Activated CD4-positive, alpha-beta memory T cell treated with anti-CD3 and anti-CD28 coated beads, Interleukin-2, amount 10 ng/mL, durations not matched to agents 7 days and 5 days (primary cell): Measurements from ENCODE around the gene CFD. TPM values are rescaled to one million over a fixed set of nuclear protein-coding genes. Genes with fewer than 3 reads are reported as not detected.
"Not testable (repeated sequence)": the region's sequence is repeated elsewhere in the genome, so short reads cannot be mapped to it uniquely, and the experiment has no call there.

Experiments used
- CTCF ChIA-PET: fragments of 350-600 bp; sonication (Branson Sonifier 250); formaldehyde crosslinking; loops from one replicate; lab custom pipeline; 2021; ENCODE audit warnings: antibody characterized with exemption, inconsistent platforms; lab: Charles Lee
- POLR2A ChIA-PET: fragments of 350-600 bp; sonication (Branson Sonifier 250); formaldehyde crosslinking; loops from one replicate; lab custom pipeline; 2021; ENCODE audit warnings: antibody characterized with exemption; lab: Charles Lee
- DNase-seq: peaks from one replicate; pipeline ENCODE4 v3.0.0-alpha.2; 2020
- H3K27ac Mint-ChIP-seq: one replicate; pipeline ENCODE4 v1.8.0; 2021; ENCODE audit warnings: mild to moderate bottlenecking, mixed read lengths
- H3K27me3 Mint-ChIP-seq: one replicate; pipeline ENCODE4 v1.8.0; 2021; ENCODE audit warnings: mixed read lengths
- H3K36me3 Mint-ChIP-seq: one replicate; pipeline ENCODE4 v1.8.0; 2021; ENCODE audit warnings: low read depth, mixed read lengths
- H3K4me1 Mint-ChIP-seq: one replicate; pipeline ENCODE4 v1.8.0; 2021; ENCODE audit warnings: mixed read lengths
- H3K4me3 Mint-ChIP-seq: one replicate; pipeline ENCODE4 v1.8.0; 2021; ENCODE audit warnings: mild to moderate bottlenecking, mixed read lengths
- H3K9me3 Mint-ChIP-seq: one replicate; pipeline ENCODE4 v1.8.0; 2021; ENCODE audit warnings: mixed read lengths
- total RNA-seq, 2 experiments: library from RNA; stranded (reverse); gene quantifications; one replicate each; pipeline ENCODE4 v1.2.3, GENCODE V29; 2021

The CFD gene
- total RNA-seq, 2 experiments from 2014 or later = 0.78 to 1.6 TPM

DNA sequence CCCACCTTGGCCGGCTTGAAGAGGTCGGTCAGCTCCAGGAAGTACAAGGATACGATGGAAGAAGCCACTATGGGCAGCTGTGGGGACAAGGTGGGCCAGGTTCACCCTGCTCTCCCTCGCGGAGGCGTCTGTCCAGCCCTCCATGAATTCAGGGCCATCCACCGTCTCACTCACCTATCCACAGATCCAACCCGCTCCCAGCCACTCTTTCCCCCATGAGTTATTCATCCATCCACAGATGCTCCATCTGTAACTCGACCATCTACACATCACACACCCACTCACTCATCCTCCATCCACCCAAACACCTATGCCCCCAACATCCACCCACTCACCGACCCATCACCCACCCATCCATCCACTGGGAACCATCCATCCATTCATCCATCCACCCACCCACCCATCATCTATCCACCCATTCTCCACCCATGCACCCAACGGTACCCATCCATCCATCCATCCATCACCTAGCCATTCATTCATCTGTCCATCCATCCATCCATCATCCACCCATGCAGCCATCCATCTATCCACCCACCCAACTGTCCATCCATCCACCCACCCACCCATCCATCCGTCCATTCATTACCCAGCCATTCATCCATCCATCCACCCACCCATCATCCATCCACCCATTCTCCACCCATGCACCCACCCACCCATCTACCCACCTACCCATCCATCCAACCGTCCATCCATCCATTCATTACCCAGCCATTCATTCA is 43.5 kb upstream of the CFD start:
- Mint-ChIP-seq H3K4me3 (no peak overlapping the region), H3K36me3 (peaks cover 33% of the 10 kb centered on the region), H3K9me3 (no peaks in the 10 kb centered on the region), H3K27ac (no peak overlapping the region), H3K4me1 (no peaks in the 10 kb centered on the region), H3K27me3 (peaks cover 8% of the 10 kb centered on the region)
- POLR2A ChIA-PET = interaction anchor here (0.9 to 2.6 kb wide), 3 partner anchors 13 to 19 kb away, joined by 3 to 9 read pairs (median 5); no protein-coding TSS in a partner anchor
- CTCF ChIA-PET = no interaction called here
- no peak for DNase-seq

DNA sequence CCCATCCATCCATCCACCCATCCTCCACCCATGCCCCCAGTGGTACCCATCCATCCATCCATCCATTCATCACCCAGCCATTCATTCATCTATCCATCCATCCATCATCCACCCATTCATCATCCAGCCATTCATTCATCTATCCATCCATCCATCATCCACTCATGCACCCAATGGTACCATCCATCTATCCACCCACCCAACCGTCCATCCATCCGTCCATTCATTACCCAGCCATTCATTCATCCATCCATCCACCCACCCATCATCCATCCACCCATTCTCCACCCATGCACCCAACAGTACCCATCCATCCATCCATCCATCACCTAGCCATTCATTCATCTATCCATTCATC is 43.0 kb upstream of the CFD start:
- Mint-ChIP-seq H3K27me3 (peaks cover 10% of the 10 kb centered on the region), H3K36me3 (peaks cover 30% of the 10 kb centered on the region), H3K4me1 (no peaks in the 10 kb centered on the region), H3K27ac (no peak overlapping the region), H3K9me3 (no peaks in the 10 kb centered on the region), H3K4me3 (no peak overlapping the region)
- ChIA-PET POLR2A (no interaction called here), CTCF (no interaction called here)
- DNase-seq = no peak

DNA sequence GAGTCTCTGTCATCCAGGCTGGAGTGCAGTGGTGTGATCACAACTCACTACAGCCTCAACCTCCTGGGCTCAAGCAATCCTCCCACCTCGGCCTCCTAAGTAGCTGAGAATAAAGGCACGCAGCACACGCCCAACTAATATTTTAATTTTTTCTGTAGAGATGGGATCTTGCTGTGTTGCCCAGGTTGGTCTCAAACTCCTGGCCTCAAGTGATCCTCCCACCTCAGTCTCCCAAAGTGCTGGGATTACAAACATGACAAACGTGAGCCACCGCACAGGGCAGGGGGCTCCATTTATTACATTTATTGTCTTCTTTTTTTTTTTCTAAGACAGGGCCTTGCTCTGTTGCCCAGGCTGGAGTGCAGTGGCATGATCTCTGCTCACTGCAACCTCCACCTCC is 39.3 kb upstream of the CFD start:
- Mint-ChIP-seq H3K27me3 (peaks cover 24% of the 10 kb centered on the region), H3K36me3 (peaks cover 10% of the 10 kb centered on the region)
- CTCF ChIA-PET, H3K4me3 Mint-ChIP-seq, H3K27ac Mint-ChIP-seq, DNase-seq, H3K9me3 Mint-ChIP-seq, H3K4me1 Mint-ChIP-seq: not testable (repeated sequence)
- POLR2A ChIA-PET = interaction anchor here (1.3 kb wide), 1 partner anchor 17 kb away, joined by 4 read pairs; no protein-coding TSS in a partner anchor

DNA sequence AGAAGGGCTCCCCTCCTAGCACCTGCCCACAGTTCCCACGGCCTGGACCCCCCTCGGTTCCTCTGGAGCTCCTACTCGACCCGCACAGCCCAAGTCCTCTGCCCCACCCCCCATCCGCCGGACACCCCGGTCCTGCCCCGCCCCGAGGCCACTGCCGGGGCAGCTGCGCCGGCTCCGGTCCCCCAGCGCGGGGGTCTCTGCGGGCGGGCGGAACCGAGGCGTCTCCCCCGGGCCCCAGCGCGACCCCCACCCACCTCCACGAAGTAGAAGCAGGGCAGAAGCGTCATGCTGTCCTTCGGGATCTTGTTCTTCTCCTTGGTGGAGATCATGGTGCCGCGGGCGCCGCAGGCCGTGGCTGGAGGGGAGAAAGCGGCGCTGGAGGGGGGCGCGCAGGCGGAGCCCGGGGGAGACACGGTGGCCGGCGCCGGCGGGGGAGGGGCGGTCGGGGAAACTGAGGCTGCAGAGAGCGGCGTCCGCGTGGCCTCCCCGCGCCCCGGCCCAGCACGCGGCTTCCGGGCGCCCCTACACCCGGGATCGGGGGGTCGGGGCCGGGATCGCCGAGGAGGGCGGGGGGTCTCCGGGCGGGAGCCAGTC is 38.1 kb upstream of the CFD start:
- Mint-ChIP-seq H3K4me1 (no peaks in the 10 kb centered on the region), H3K36me3 (peaks cover 4% of the 10 kb centered on the region)

DNA sequence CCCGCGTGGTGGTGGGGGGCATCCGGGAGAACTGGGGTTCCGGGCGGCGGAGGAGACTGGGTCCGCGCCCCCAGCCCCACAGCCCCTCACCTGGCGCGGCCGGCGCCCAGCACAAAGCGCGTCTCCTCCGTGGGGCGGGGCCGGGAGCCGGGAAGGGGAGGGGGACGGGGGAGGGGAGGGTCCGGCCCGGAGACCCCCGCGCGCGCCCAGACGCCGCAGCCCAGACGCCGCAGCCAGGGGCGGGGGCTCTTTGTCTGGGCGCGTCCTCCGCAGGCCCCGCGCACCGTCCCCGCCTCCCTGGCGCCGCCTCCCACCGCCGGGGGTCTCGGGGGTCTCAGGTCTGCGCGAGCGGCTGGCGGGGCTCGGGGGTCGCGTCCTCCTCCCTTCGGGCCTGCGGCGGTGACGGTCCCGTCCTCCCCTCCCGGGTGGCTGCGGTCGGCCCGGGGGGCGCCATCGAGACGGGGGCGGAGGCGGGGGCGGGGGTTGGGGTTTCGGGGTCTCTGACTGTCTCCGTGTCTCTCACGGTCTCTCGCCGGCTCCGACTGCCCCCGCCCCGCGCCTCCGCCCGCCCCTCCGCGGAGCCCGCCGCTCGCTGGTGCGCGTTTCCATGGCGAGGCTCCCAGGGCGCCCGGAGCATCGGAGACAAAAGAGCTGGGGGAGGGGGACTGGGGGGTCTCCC is 37.5 kb upstream of the CFD start, which contains the start of gene PLPPR3:
Gene PLPPR3, minus strand, starts transcription at position 131 of the 679 bp plus-strand sequence. CDS start 396 bp downstream, outside the sequence.
- Mint-ChIP-seq H3K36me3 (no peaks in the 10 kb centered on the region), H3K4me3 (no peak within 1 kb of the TSS), H3K4me1 (no peaks in the 10 kb centered on the region), H3K27ac (no peak within 1 kb of the TSS), H3K27me3 (peaks cover 24% of the 10 kb centered on the region), H3K9me3 (no peaks in the 10 kb centered on the region)
- DNase-seq = no peak
- CTCF ChIA-PET = no interaction called here
- POLR2A ChIA-PET = no interaction called here

More for the DNA sequence above, 38.1 kb upstream of the CFD start:
- ChIA-PET CTCF (no interaction called here), POLR2A (no interaction called here)
- H3K27me3 Mint-ChIP-seq = peaks cover 24% of the 10 kb centered on the region
- H3K9me3 Mint-ChIP-seq = no peaks in the 10 kb centered on the region
- no peak for DNase-seq
- H3K27ac Mint-ChIP-seq = no peak overlapping the region
- H3K4me3 Mint-ChIP-seq = no peak overlapping the region

DNA sequence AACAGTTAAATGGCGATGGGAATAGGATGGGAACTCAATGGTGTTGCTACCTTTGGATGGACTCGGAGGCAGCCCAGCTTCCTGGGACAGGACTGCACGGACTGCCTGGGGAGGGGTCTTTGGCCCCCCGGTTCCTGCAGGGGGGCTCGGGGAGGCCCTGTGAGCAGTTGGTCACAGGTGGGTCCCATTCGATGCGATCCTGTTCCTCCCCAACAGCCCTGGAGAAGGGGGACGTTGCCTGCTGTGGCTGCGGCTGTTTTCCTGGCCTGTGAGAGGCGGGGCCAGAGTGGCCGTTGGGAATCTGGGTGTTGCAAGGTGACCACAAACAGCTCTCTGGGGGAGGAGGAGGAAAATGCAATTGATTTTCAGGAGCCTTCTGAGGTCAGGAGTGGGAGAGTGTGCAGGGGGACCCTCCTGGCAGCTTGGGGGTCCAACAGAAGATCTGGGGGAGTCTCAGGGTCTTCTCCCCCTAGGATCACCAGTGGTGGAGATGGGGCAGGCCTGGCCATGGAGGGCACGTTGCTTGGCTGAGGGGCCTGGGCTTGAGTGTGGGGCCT is 35.8 kb upstream of the CFD start:
- H3K36me3 Mint-ChIP-seq = no peaks in the 10 kb centered on the region
- peaks cover 24% of the 10 kb centered on the region for H3K27me3 Mint-ChIP-seq
- ChIA-PET CTCF (no interaction called here), POLR2A (no interaction called here)
- H3K4me1 Mint-ChIP-seq = no peaks in the 10 kb centered on the region
- H3K9me3 Mint-ChIP-seq = no peaks in the 10 kb centered on the region
- no peak overlapping the region for H3K27ac Mint-ChIP-seq
- H3K4me3 Mint-ChIP-seq = no peak overlapping the region
- no peak for DNase-seq

DNA sequence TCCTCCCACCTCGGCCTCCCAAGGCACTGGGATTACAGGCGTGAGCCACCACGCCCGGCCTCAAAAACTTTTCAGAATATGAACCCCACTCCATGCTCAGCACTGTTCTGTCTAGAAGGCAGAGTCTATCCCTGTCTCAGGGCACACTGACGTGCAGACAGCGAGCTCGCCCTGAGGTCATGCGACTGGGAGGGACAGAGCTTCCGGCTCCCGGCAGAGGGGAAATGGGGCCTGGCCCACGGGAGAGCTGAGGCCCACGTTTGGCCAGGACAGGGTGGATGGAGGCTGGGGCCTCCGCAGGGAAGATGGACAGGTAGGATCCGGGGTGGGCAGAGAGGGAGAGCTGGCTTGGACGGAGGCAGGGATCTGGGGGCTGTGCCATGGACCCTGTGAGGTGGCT is 34.6 kb upstream of the CFD start:
- Mint-ChIP-seq H3K27me3 (peaks cover 20% of the 10 kb centered on the region), H3K36me3 (no peaks in the 10 kb centered on the region), H3K9me3 (no peaks in the 10 kb centered on the region), H3K4me1 (no peaks in the 10 kb centered on the region), H3K4me3 (no peak overlapping the region), H3K27ac (no peak overlapping the region)
- POLR2A ChIA-PET = no interaction called here
- CTCF ChIA-PET = no interaction called here
- DNase-seq = no peak

DNA sequence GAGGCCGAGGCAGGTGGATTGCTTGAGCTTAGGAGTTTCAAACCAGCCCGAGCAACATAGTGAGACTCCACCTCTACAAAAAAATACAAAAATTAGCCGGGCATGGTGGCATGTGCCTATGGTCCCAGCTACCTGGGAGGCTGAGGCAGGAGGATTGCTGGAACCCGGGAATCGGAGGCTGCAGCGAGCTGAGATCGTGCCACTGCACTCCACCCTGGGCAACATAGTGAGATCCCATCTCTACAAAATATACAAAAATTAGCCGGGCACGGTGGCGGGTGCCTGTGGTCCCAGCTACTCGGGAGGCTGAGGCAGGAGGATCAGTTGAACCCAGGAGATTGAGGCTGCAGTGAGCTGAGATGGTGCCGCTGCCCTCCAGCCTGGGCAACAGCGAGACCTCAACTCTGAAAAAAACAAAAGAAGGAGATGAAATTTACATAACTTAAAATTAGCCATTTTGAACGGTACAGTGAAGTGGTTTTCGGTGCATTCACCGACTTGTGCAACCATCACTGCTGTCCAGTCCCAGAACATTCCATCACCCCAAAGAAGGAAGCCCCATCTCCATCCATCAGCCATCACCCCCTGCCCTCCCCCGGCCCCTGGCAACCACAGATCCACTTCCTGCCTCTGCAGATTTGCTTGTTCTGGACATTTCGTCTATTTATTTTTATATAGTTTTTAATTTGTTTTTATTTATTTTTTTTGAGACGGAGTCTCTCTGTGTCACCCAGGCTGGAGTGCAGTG is 33.4 kb upstream of the CFD start:
- Mint-ChIP-seq H3K9me3 (no peaks in the 10 kb centered on the region), H3K27me3 (peaks cover 15% of the 10 kb centered on the region), H3K36me3 (no peaks in the 10 kb centered on the region), H3K4me3 (no peak overlapping the region), H3K4me1 (no peaks in the 10 kb centered on the region), H3K27ac (no peak overlapping the region)
- CTCF ChIA-PET = interaction anchor here (0.6 kb wide), 1 partner anchor 16 kb away, joined by 4 read pairs; no protein-coding TSS in a partner anchor
- POLR2A ChIA-PET = no interaction called here
- DNase-seq = no peak

DNA sequence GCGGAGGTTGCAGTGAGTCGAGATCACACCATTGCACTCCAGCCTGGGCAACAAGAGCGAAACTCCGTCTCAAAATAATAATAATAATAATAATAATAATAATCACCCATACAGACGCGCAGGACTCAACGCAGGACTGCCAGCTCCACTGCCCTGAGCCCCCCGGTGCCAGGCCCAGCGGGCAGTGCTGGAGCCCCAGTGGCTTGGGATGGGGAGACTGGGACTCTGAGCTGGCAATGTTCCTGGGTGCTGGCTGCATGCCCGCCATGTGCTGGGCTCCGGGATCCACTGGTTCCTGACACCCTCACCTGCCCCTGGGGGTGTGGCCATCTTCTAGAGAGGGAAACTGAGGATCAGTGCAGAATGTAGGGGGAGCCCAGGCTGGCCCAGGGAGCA is 32.2 kb upstream of the CFD start:
- H3K4me3 Mint-ChIP-seq = no peak overlapping the region
- ChIA-PET CTCF (no interaction called here), POLR2A (no interaction called here)
- H3K4me1 Mint-ChIP-seq = no peaks in the 10 kb centered on the region
- peaks cover 14% of the 10 kb centered on the region for H3K27me3 Mint-ChIP-seq
- H3K9me3 Mint-ChIP-seq = no peaks in the 10 kb centered on the region
- no peaks in the 10 kb centered on the region for H3K36me3 Mint-ChIP-seq
- no peak for DNase-seq
- no peak overlapping the region for H3K27ac Mint-ChIP-seq

DNA sequence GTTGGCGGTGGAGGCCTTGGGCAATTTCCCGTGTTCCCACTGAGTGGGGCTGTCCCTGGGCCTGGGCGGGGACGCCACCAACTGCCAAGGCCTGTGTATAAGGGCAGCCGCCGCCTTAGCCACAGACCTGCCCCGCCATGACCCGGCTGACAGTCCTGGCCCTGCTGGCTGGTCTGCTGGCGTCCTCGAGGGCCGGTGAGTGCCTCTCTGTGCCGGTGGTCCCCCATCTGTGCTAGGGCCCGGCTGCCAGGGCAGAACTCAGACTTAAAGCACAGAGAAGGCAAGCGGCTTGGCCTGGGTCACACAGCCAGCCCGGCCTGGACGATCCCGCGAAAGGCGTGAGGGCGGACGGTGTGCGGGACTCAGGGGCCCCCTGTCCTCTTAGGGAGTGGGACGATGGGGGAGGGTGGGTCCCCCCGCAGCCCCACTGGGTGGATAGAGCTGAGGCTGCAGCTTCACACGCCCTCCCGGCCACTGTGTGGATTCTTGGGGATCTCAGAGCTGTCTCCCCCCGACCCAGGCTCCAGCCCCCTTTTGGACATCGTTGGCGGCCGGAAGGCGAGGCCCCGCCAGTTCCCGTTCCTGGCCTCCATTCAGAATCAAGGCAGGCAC is 31.6 kb upstream of the CFD start, which contains the start of gene AZU1:
Gene AZU1, plus strand, starts transcription at position 128 of the 612 bp plus-strand sequence. Its CDS starts 10 bp downstream, at position 138.
- Mint-ChIP-seq H3K36me3 (no peaks in the 10 kb centered on the region), H3K4me1 (no peaks in the 10 kb centered on the region), H3K27ac (no peak within 1 kb of the TSS), H3K27me3 (peaks cover 11% of the 10 kb centered on the region), H3K9me3 (no peaks in the 10 kb centered on the region), H3K4me3 (no peak within 1 kb of the TSS)
- no peak for DNase-seq
- POLR2A ChIA-PET = no interaction called here
- CTCF ChIA-PET = interaction anchor here (0.6 kb wide), 1 partner anchor 170 kb away, joined by 4 read pairs; no protein-coding TSS in a partner anchor

DNA sequence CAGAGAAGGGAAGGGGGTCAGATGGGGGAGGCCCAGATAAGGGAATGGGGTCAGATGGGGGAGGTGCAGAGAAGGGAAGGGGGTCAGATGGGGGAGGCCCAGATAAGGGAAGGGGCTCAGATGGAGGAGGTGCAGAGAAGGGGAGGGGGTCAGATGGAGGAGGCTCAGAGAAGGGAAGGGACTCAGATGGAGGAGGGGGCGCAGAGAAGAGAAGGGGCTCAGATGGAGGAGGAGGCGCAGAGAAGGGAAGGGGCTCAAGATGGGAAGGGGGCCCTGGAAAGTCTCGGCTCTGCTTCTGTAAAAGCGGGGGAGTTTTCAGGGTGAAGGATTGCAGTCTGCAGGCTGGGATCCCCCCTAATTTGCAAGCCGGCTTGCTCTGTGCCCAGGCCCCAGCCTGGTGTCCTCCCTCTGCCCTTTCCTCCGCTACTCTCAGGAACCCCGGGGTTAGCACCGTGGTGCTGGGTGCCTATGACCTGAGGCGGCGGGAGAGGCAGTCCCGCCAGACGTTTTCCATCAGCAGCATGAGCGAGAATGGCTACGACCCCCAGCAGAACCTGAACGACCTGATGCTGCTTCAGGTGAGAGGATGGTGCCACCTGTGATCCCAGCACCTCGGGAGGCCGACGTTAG is 30.2 kb upstream of the CFD start:
- Mint-ChIP-seq H3K27me3 (peaks cover 3% of the 10 kb centered on the region), H3K4me1 (no peaks in the 10 kb centered on the region), H3K36me3 (no peaks in the 10 kb centered on the region), H3K4me3 (no peak overlapping the region), H3K27ac (no peak overlapping the region), H3K9me3 (no peaks in the 10 kb centered on the region)
- POLR2A ChIA-PET = no interaction called here
- DNase-seq = no peak
- CTCF ChIA-PET = no interaction called here
